Measurements from ENCODE around the gene NEAT1. TPM values are rescaled to one million over a fixed set of nuclear protein-coding genes. Genes with fewer than 3 reads are reported as not detected.
A peak's percentile ranks its signal among the peaks of the same experiment; 100 is the strongest.

Gene NEAT1
- polyA plus RNA-seq, 1 experiment: 72.3 TPM

GRCh38 chr11:65436412-65437032 lies 13.9 kb downstream of the NEAT1 start:
- ChIA-PET CTCF (interaction anchor here (0.6 to 1.1 kb wide), 2 partner anchors 11 to 34 kb away, joined by 3 read pairs; no protein-coding TSS in a partner anchor), POLR2A (interaction anchor here (0.6 to 3.1 kb wide), 7 partner anchors 10 to 70 kb away, joined by 3 to 37 read pairs (median 9); partner anchors contain the start of gene NEAT1)
- TF ChIP-seq CTCF (IDR thresholded peaks at IDR 0.05; ENCODE audit: low read depth, low read length): no peak
- no peak overlapping the region for H3K27ac ChIP-seq (ENCODE audit: low read depth, low read length)
- H3K9me3 ChIP-seq (ENCODE audit: control insufficient read depth, insufficient read depth, low read length): no peaks in the 10 kb centered on the region
- H3K27me3 ChIP-seq (ENCODE audit: control insufficient read depth, insufficient read depth, low read length): no peaks in the 10 kb centered on the region
- H3K4me3 ChIP-seq (ENCODE audit: low read depth, low read length): no peak overlapping the region
- DNase-seq (ENCODE audit: low read depth, low spot score): no peak

- no peak for TF ChIP-seq CTCF (IDR thresholded peaks at IDR 0.05; ENCODE audit: low read depth, low read length)
- no peaks in the 10 kb centered on the region for H3K9me3 ChIP-seq (ENCODE audit: control insufficient read depth, insufficient read depth, low read length)
- no peaks in the 10 kb centered on the region for H3K27me3 ChIP-seq (ENCODE audit: control insufficient read depth, insufficient read depth, low read length)
- CTCF ChIA-PET: interaction anchor here (1.1 kb wide), 1 partner anchor 10 kb away, joined by 3 read pairs; no protein-coding TSS in a partner anchor
- no peak for DNase-seq (ENCODE audit: low read depth, low spot score)
- no peak overlapping the region; the same call in none of the 2 replicates for H3K4me3 ChIP-seq (ENCODE audit: low read depth, low read length)
- no peak overlapping the region for H3K27ac ChIP-seq (ENCODE audit: low read depth, low read length)
- POLR2A ChIA-PET: interaction anchor here (1.2 to 3.1 kb wide), 5 partner anchors 9 to 69 kb away, joined by 8 to 37 read pairs (median 13); partner anchors contain the start of gene NEAT1
Observed at GRCh38 chr11:65437436-65438227, 15.0 kb downstream of the NEAT1 start.

GRCh38 chr11:65438257-65439151 lies 15.9 kb downstream of the NEAT1 start:
- ChIA-PET POLR2A (interaction anchor here (1.2 to 2.9 kb wide), 2 partner anchors 8 to 18 kb away, joined by 8 to 9 read pairs; no protein-coding TSS in a partner anchor), CTCF (no interaction called here)
- Histone ChIP-seq H3K27ac (ENCODE audit: low read depth, low read length) (no peak overlapping the region), H3K9me3 (ENCODE audit: control insufficient read depth, insufficient read depth, low read length) (no peaks in the 10 kb centered on the region), H3K27me3 (ENCODE audit: control insufficient read depth, insufficient read depth, low read length) (no peaks in the 10 kb centered on the region), H3K4me3 (ENCODE audit: low read depth, low read length) (no peak overlapping the region)
- no peak for TF ChIP-seq CTCF (IDR thresholded peaks at IDR 0.05; ENCODE audit: low read depth, low read length)
- no peak for DNase-seq (ENCODE audit: low read depth, low spot score)

- H3K9me3 ChIP-seq (ENCODE audit: control insufficient read depth, insufficient read depth, low read length): no peaks in the 10 kb centered on the region
- no peak overlapping the region for H3K4me3 ChIP-seq (ENCODE audit: low read depth, low read length)
- DNase-seq (ENCODE audit: low read depth, low spot score): no peak
- H3K27ac ChIP-seq (ENCODE audit: low read depth, low read length): peak overlapping the region; percentile 21
- ChIA-PET CTCF (no interaction called here), POLR2A (interaction anchor here (0.6 to 11.0 kb wide), 7 partner anchors 13 to 104 kb away, joined by 3 to 322 read pairs (median 4); partner anchors contain the start of gene MALAT1)
- H3K27me3 ChIP-seq (ENCODE audit: control insufficient read depth, insufficient read depth, low read length): no peaks in the 10 kb centered on the region
- TF ChIP-seq CTCF (IDR thresholded peaks at IDR 0.05; ENCODE audit: low read depth, low read length): no peak
Observed at GRCh38 chr11:65439331-65440181, 17.0 kb downstream of the NEAT1 start.
